ENCODE measurements around the gene TNFAIP2.

DNA sequence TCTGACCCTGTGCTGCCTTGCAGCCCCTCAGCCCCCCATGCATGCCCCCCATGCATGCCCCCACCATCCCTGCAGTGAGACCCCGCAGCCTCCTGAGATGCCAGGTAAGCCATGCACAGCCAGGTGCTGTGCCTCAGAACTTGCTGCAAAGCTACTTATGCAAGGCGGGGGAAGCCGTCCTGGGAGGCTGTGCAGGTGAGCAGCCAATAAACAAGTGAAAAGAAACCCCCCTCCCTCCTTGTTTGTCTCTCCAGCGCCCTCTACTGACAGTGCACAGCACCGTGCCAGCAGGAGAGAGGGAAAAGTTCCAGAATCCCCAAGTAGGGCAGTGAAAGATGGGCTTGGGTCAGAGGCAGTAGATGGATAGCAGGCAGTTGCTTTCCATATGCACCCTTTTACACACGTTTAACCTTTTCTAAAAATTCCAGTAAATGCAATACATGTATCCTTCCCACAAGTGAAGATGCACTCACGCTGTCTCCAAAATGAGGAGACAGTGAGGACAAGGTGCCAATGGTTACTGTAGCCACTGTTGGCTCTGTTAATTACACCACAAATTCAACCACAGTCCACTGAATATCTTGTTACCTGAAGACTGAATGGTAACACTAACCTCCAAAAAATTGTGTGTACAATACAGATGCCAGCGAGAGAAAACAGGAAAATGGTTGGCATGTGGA, 18.0 kb downstream of the TNFAIP2 start:
- TF ChIP-seq, protein P1, sequence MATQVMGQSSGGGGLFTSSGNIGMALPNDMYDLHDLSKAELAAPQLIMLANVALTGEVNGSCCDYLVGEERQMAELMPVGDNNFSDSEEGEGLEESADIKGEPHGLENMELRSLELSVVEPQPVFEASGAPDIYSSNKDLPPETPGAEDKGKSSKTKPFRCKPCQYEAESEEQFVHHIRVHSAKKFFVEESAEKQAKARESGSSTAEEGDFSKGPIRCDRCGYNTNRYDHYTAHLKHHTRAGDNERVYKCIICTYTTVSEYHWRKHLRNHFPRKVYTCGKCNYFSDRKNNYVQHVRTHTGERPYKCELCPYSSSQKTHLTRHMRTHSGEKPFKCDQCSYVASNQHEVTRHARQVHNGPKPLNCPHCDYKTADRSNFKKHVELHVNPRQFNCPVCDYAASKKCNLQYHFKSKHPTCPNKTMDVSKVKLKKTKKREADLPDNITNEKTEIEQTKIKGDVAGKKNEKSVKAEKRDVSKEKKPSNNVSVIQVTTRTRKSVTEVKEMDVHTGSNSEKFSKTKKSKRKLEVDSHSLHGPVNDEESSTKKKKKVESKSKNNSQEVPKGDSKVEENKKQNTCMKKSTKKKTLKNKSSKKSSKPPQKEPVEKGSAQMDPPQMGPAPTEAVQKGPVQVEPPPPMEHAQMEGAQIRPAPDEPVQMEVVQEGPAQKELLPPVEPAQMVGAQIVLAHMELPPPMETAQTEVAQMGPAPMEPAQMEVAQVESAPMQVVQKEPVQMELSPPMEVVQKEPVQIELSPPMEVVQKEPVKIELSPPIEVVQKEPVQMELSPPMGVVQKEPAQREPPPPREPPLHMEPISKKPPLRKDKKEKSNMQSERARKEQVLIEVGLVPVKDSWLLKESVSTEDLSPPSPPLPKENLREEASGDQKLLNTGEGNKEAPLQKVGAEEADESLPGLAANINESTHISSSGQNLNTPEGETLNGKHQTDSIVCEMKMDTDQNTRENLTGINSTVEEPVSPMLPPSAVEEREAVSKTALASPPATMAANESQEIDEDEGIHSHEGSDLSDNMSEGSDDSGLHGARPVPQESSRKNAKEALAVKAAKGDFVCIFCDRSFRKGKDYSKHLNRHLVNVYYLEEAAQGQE (IDR thresholded peaks at IDR 0.05; ENCODE audit: unreplicated experiment) = no peak
- TF ChIP-seq, protein P2, sequence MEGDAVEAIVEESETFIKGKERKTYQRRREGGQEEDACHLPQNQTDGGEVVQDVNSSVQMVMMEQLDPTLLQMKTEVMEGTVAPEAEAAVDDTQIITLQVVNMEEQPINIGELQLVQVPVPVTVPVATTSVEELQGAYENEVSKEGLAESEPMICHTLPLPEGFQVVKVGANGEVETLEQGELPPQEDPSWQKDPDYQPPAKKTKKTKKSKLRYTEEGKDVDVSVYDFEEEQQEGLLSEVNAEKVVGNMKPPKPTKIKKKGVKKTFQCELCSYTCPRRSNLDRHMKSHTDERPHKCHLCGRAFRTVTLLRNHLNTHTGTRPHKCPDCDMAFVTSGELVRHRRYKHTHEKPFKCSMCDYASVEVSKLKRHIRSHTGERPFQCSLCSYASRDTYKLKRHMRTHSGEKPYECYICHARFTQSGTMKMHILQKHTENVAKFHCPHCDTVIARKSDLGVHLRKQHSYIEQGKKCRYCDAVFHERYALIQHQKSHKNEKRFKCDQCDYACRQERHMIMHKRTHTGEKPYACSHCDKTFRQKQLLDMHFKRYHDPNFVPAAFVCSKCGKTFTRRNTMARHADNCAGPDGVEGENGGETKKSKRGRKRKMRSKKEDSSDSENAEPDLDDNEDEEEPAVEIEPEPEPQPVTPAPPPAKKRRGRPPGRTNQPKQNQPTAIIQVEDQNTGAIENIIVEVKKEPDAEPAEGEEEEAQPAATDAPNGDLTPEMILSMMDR (conservative IDR thresholded peaks at IDR 0.05; ENCODE audit: low read depth in 2 of 2) = peak; percentile 90 to 94
- TF ChIP-seq ZNF331 (CRISPR knock-in tag; IDR thresholded peaks at IDR 0.05; ENCODE audit: low read depth) = no peak
- TF ChIP-seq EZH2 (IDR thresholded peaks at IDR 0.05; ENCODE audit: low read depth, unreplicated experiment) = no peak
- TF ChIP-seq EZH2phosphoT487 (IDR thresholded peaks at IDR 0.05; ENCODE audit: unreplicated experiment) = no peak
- TF ChIP-seq POLR2AphosphoS5 (IDR thresholded peaks at IDR 0.05; ENCODE audit: low read depth) = no peak
- TF ChIP-seq CREB1 (CRISPR knock-in tag; IDR thresholded peaks at IDR 0.05; ENCODE audit: low read depth) = peak; percentile 42; the same call in 1 of the 2 replicates

Measured in GM23338 (cell line).